Osteoblast (primary cell): Measurements from ENCODE around the gene SYNE3. TPM values are rescaled to one million over a fixed set of nuclear protein-coding genes. Genes with fewer than 3 reads are reported as not detected.

Source experiments
- DNase-seq: peaks from one replicate; pipeline ENCODE4 v3.0.0; 2011; ENCODE audit warnings: low spot score, mixed read lengths; ENCODE audit not compliant: insufficient read length; ENCODE audit errors: missing footprints
- H2AFZ ChIP-seq: 2 replicates; pipeline ENCODE4 v1.6.0; 2011; ENCODE audit warnings: mild to moderate bottlenecking, low read length
- H3K27ac ChIP-seq: 2 replicates; pipeline ENCODE4 v1.5.1; 2011; ENCODE audit warnings: mild to moderate bottlenecking, low read depth, low read length, moderate library complexity
- H3K27me3 ChIP-seq: 2 replicates; pipeline ENCODE4 v1.6.0; 2012; ENCODE audit warnings: mild to moderate bottlenecking, control low read depth, inconsistent platforms, low read length, moderate library complexity; ENCODE audit not compliant: insufficient read depth
- H3K36me3 ChIP-seq: 2 replicates; pipeline ENCODE4 v1.5.1; 2011; ENCODE audit warnings: mild to moderate bottlenecking, low read length, control low read depth, moderate library complexity; ENCODE audit not compliant: insufficient read depth
- H3K4me1 ChIP-seq: 2 replicates; pipeline ENCODE4 v1.5.1; 2011; ENCODE audit warnings: mild to moderate bottlenecking, low read length, control low read depth, moderate library complexity; ENCODE audit not compliant: insufficient read depth
- H3K4me2 ChIP-seq: 2 replicates; pipeline ENCODE4 v1.6.0; 2011; ENCODE audit warnings: mild to moderate bottlenecking, low read length; ENCODE audit not compliant: insufficient read depth
- H3K4me3 ChIP-seq: fragments of 200-600 bp; sonication (generic); 3 replicates; pipeline ENCODE4 v1.5.1; 2012; ENCODE audit warnings: mild to moderate bottlenecking, low read length, inconsistent platforms; ENCODE audit not compliant: insufficient read depth
- H3K79me2 ChIP-seq: 2 replicates; pipeline ENCODE4 v1.6.0; 2012; ENCODE audit warnings: mild to moderate bottlenecking, low read length, control low read depth, inconsistent platforms; ENCODE audit not compliant: insufficient read depth
- H3K9me3 ChIP-seq: 2 replicates; pipeline ENCODE4 v1.5.1; 2011; ENCODE audit warnings: low read depth, low read length, control low read depth
- H4K20me1 ChIP-seq: 2 replicates; pipeline ENCODE4 v1.6.0; 2012; ENCODE audit warnings: mild to moderate bottlenecking, low read length, control low read depth; ENCODE audit not compliant: insufficient read depth
- total RNA-seq: library from RNA; depleted of rRNA; stranded (reverse); fragments of >200 nt; gene quantifications from 2 replicates; pipeline ENCODE4 v1.2.3, GENCODE V29; 2012
- TF ChIP-seq, protein P1 (sequence below): IDR thresholded peaks from 2 replicates; pipeline ENCODE4 v1.5.1; 2011; ENCODE audit warnings: mild to moderate bottlenecking, low read depth, low read length, moderate library complexity; ENCODE audit errors: extremely low read depth

SYNE3 gene
- total RNA-seq, 1 donor = 23.9 TPM

DNA sequence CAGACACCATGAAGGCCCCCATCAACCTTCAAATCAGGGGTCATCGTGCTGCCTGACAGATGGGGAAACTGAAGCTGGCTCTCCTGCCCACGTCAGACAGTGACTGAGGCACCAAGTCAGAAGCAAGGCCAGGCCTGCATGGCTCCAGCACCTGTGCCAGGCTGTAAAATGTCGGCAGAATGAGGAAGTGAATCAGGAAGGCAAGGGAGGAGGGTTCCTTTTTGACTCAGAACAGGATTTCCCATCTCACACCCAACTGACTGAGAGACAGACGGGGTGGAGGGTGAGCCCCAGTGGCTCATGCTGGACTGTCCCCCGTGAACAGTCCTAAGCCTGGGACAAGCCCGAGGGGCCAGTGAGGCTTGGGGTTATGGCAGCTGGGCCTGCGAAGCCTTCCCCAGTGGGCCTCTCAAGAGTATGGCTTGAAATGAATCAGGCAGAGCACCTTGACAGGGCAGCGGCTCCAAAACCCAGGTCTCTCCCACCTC lies 20.9 kb downstream of the SYNE3 start:
- TF ChIP-seq, protein P1, sequence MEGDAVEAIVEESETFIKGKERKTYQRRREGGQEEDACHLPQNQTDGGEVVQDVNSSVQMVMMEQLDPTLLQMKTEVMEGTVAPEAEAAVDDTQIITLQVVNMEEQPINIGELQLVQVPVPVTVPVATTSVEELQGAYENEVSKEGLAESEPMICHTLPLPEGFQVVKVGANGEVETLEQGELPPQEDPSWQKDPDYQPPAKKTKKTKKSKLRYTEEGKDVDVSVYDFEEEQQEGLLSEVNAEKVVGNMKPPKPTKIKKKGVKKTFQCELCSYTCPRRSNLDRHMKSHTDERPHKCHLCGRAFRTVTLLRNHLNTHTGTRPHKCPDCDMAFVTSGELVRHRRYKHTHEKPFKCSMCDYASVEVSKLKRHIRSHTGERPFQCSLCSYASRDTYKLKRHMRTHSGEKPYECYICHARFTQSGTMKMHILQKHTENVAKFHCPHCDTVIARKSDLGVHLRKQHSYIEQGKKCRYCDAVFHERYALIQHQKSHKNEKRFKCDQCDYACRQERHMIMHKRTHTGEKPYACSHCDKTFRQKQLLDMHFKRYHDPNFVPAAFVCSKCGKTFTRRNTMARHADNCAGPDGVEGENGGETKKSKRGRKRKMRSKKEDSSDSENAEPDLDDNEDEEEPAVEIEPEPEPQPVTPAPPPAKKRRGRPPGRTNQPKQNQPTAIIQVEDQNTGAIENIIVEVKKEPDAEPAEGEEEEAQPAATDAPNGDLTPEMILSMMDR = no peak
- H4K20me1 ChIP-seq = no peaks in the 10 kb centered on the region
- H3K27me3 ChIP-seq = no peaks in the 10 kb centered on the region
- H3K4me2 ChIP-seq = no peak overlapping the region
- DNase-seq = no peak
- H3K36me3 ChIP-seq = no peaks in the 10 kb centered on the region
- H3K9me3 ChIP-seq = no peaks in the 10 kb centered on the region
- H2AFZ ChIP-seq = no peak overlapping the region
- H3K27ac ChIP-seq = no peak overlapping the region
- H3K4me1 ChIP-seq = peaks cover 19% of the 10 kb centered on the region
- no peak overlapping the region for H3K4me3 ChIP-seq
- H3K79me2 ChIP-seq = peaks cover 33% of the 10 kb centered on the region

DNA sequence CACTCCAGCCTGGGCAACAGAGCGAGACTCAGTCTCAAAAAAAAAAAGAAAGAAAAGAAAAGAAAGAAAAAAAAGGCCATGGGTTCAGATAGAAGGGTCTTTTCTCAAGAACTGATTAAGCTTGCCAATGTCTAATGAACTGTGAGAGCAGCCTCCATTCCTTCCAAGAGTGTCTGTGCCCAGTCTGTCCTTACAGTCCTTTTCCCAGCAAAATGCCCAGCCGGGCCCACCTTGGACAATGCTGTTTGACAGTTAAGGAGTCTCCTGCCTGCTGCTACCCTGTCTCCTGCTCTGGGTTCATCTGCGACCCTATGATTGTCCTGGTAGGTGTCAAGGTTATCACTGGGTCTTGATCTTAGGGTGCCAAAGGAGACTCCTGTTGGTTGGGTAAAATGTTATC lies 21.4 kb downstream of the SYNE3 start:
- H4K20me1 ChIP-seq = no peaks in the 10 kb centered on the region
- no peaks in the 10 kb centered on the region for H3K27me3 ChIP-seq
- DNase-seq = no peak
- TF ChIP-seq, protein P1 = no peak
- peaks cover 17% of the 10 kb centered on the region for H3K4me1 ChIP-seq
- no peaks in the 10 kb centered on the region for H3K36me3 ChIP-seq
- H3K4me3 ChIP-seq = no peak overlapping the region
- no peak overlapping the region for H3K4me2 ChIP-seq
- peaks cover 28% of the 10 kb centered on the region for H3K79me2 ChIP-seq
- no peak overlapping the region for H2AFZ ChIP-seq
- no peaks in the 10 kb centered on the region for H3K9me3 ChIP-seq
- H3K27ac ChIP-seq = no peak overlapping the region

DNA sequence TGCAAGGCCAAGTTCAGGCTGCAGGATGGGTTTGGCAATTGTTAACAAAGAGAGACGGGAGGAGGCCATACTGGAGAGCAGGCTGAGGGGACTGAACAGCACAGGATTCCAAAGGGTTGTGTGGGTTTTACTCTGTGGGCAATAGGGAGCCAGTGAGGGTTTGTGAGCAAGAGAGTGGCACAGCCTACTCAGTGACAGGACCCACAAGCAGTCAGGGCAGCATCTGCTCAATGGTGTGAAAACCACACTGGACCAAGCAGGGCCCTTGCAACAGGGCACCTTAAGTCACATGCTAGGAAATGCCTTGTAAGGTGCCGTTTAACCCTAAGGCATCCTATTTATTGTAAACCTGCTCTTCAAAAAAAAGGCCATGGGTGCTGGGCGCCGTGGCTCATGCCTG lies 22.0 kb downstream of the SYNE3 start:
- peaks cover 17% of the 10 kb centered on the region for H3K4me1 ChIP-seq

DNA sequence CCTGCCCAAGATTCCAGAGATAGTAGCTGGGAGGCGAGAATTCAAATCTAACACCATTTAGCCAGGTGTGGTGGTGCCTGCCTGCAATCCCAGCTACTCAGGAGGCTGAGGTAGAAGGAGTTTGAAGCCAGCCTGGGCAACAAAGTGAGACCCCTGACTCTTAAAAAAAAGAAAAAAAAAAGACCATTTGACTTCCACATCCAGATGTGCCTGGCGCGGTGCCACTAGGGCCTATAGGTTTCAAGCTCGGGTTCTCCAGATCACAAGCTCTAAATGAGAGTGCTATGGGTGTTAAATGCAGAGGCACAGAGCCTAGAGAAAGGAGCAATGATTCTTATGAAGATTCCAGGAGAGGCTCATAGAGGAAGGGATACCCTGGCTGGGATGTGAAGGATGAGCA lies 22.5 kb downstream of the SYNE3 start:
- peaks cover 27% of the 10 kb centered on the region for H3K79me2 ChIP-seq
- no peak overlapping the region for H2AFZ ChIP-seq
- no peak overlapping the region for H3K4me2 ChIP-seq
- no peak overlapping the region for H3K4me3 ChIP-seq
- H3K27ac ChIP-seq = no peak overlapping the region
- H3K4me1 ChIP-seq = peaks cover 19% of the 10 kb centered on the region
- H3K27me3 ChIP-seq = no peaks in the 10 kb centered on the region
- DNase-seq = no peak
- H3K9me3 ChIP-seq = no peaks in the 10 kb centered on the region
- H3K36me3 ChIP-seq = no peaks in the 10 kb centered on the region
- H4K20me1 ChIP-seq = no peaks in the 10 kb centered on the region
- TF ChIP-seq, protein P1 = no peak

More for the DNA sequence above, 22.0 kb downstream of the SYNE3 start:
- Histone ChIP-seq H2AFZ (no peak overlapping the region), H3K36me3 (no peaks in the 10 kb centered on the region), H3K4me3 (no peak overlapping the region), H3K79me2 (peaks cover 27% of the 10 kb centered on the region), H3K27me3 (no peaks in the 10 kb centered on the region), H3K27ac (no peak overlapping the region), H3K9me3 (no peaks in the 10 kb centered on the region), H4K20me1 (no peaks in the 10 kb centered on the region), H3K4me2 (no peak overlapping the region)
- TF ChIP-seq, protein P1 = no peak
- no peak for DNase-seq
